Measurements from ENCODE around the gene PIP5K1C. TPM values are rescaled to one million over a fixed set of nuclear protein-coding genes. Genes with fewer than 3 reads are reported as not detected.
A peak's percentile ranks its signal among the peaks of the same experiment; 100 is the strongest.

PIP5K1C gene
- total and polyA plus RNA-seq, 9 of the 15 experiments (the other 6 are each of a cell fraction or from before 2014, with no cell fraction given) = 0.38 to 22.1 (median 4.1) TPM

GRCh38 chr19:3612901-3613741 lies 87.1 kb downstream of the PIP5K1C start:
- no peaks in the 10 kb centered on the region for H3K9me1 ChIP-seq (ENCODE audit: control insufficient read depth, insufficient read depth, low read length)
- ATAC-seq (peak; percentile 80), FAIRE-seq (peak; percentile 81), DNase-seq (ENCODE audit: extremely low read depth in 1 of 4, low spot score in 3 of 4) (peak; percentile 82 to 92 (median 86))
- H3K9ac ChIP-seq (ENCODE audit: insufficient read depth in 1 of 2, low read depth in 2 of 2, low read length in 2 of 2) = peak overlapping the region; percentile 30 to 86; a peak in 3 of 4 replicates
- ChIA-PET CTCF (ENCODE audit: low intra/inter-chr PET ratio) (no interaction called here), POLR2A (interaction anchor here (0.6 to 1.0 kb wide), 4 partner anchors 14 to 96 kb away, joined by 3 to 5 read pairs (median 3); no protein-coding TSS in a partner anchor)
- in situ Hi-C loops (cut with MboI) = no loop called here
- H3K4me2 ChIP-seq (ENCODE audit: insufficient read depth, low read length) = no peak overlapping the region
- H3K9me3 ChIP-seq (replicated peaks; ENCODE audit: control insufficient read depth, insufficient read depth, low read depth, low read length) = no peaks in the 10 kb centered on the region; the same call in 1 of the 2 replicates
- peak overlapping the region; percentile 76 for H3K27ac ChIP-seq (ENCODE audit: extremely low read depth, low read depth, low read length)
- no peaks in the 10 kb centered on the region for H4K20me1 ChIP-seq (replicated peaks; ENCODE audit: control insufficient read depth, insufficient read depth, low read length)
- intact Hi-C loops (cut with micrococcal nuclease) = no loop called here
- peaks cover 6% of the 10 kb centered on the region; the same call in 2 of the 3 replicates for H3K79me2 ChIP-seq (ENCODE audit: control insufficient read depth, insufficient read depth, low read length)
- no TSS peak for BruUV-seq (replicated peaks)
- peaks cover 71% of the 10 kb centered on the region for H3K36me3 ChIP-seq (ENCODE audit: control insufficient read depth, insufficient read depth, low read length)
- WGBS (ENCODE audit: insufficient coverage, low coverage, missing lambda C conversion rate) = 62% methylated on average over 51 of the region's 79 CpGs
- H3K4me3 ChIP-seq = no peak overlapping the region
- H3K4me1 ChIP-seq (replicated peaks in 1 of 2; ENCODE audit: control insufficient read depth in 2 of 2, insufficient read depth in 2 of 2, low read length in 2 of 2) = peaks cover 26 to 88% of the 10 kb centered on the region in 2 experiments
- no peaks in the 10 kb centered on the region for H3K27me3 ChIP-seq (ENCODE audit: control insufficient read depth in 2 of 2, insufficient read depth in 2 of 2, low read length in 2 of 2)
- H2AFZ ChIP-seq (ENCODE audit: low read depth, low read length) = peak overlapping the region; percentile 66
- TF ChIP-seq ZNF316 (IDR thresholded peaks at IDR 0.05) (no peak), FIP1L1 (IDR thresholded peaks at IDR 0.05; ENCODE audit: low read depth, low read length, poor library complexity, severe bottlenecking) (peak; percentile 69), HMGXB4 (CRISPR knock-in tag; IDR thresholded peaks at IDR 0.05) (0 out of 2 replicates have a peak, but pooled peaks have one; percentile 58), SMAD4 (CRISPR knock-in tag; conservative IDR thresholded peaks at IDR 0.05) (peak; percentile 88), NRF1 (conservative IDR thresholded peaks at IDR 0.05 in 1 of 2, IDR thresholded peaks at IDR 0.05 in 1 of 2) (peak in 1 of 2 experiments; percentile 11; a peak in 1 of 4 replicates), NR2C2 (CRISPR knock-in tag; IDR thresholded peaks at IDR 0.05) (peak; percentile 13; the same call in 1 of the 2 replicates), NR2C2 (tag; IDR thresholded peaks at IDR 0.05) (peak; percentile 28; the same call in 1 of the 2 replicates), ARID3B (CRISPR knock-in tag; IDR thresholded peaks at IDR 0.05; ENCODE audit: borderline replicate concordance) (no peak), ZBTB34 (CRISPR knock-in tag; IDR thresholded peaks at IDR 0.05) (peak; percentile 20; the same call in 1 of the 2 replicates), POLR2G (IDR thresholded peaks at IDR 0.05; ENCODE audit: low read depth, low read length) (peak; percentile 56), ZNF76 (CRISPR knock-in tag; IDR thresholded peaks at IDR 0.05; ENCODE audit: borderline replicate concordance) (0 out of 2 replicates have a peak, but pooled peaks have one; percentile 25), ELF2 (CRISPR knock-in tag; IDR thresholded peaks at IDR 0.05) (no peak), FOS (IDR thresholded peaks at IDR 0.05; ENCODE audit: extremely low read depth, insufficient read length) (no peak), HDAC1 (IDR thresholded peaks at IDR 0.05) (0 out of 4 replicates have a peak, but pooled peaks of 1 of the 2 experiments have one; percentile 17), CHD2 (IDR thresholded peaks at IDR 0.05; ENCODE audit: low read depth, low read length) (peak; percentile 82)
